ELR (cell line): Measurements from ENCODE around the gene GP9.
A peak's percentile ranks its signal among the peaks of the same experiment; 100 is the strongest.

Experiments used
- DNase-seq: peaks from one replicate; pipeline ENCODE4 v3.0.0-alpha.2; 2015; ENCODE audit warnings: low read depth

Gene GP9

GRCh38 chr3:129028866-129029265 lies 31.7 kb upstream of the GP9 start:
- no peak for DNase-seq

DNA sequence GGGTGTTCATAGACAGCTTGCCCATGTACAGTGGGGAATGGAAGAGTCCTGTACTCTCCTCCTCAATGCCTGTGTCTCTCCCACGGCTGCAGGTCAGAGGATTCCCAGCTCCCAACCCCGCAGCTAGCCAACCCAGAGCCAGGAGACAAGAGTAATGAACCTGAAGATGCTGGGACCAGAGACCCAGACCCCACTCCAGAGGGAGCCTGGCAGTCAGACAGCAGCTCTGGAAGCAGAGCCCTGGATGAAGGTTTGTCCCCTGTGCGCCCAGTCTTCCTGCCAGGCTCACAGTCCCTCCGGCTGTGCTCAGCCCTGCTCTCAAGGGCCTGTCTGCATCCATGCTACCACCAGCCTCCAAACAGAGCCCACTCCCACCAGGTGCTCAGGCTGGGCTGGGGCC lies 30.0 kb upstream of the GP9 start:
- DNase-seq = no peak

DNA sequence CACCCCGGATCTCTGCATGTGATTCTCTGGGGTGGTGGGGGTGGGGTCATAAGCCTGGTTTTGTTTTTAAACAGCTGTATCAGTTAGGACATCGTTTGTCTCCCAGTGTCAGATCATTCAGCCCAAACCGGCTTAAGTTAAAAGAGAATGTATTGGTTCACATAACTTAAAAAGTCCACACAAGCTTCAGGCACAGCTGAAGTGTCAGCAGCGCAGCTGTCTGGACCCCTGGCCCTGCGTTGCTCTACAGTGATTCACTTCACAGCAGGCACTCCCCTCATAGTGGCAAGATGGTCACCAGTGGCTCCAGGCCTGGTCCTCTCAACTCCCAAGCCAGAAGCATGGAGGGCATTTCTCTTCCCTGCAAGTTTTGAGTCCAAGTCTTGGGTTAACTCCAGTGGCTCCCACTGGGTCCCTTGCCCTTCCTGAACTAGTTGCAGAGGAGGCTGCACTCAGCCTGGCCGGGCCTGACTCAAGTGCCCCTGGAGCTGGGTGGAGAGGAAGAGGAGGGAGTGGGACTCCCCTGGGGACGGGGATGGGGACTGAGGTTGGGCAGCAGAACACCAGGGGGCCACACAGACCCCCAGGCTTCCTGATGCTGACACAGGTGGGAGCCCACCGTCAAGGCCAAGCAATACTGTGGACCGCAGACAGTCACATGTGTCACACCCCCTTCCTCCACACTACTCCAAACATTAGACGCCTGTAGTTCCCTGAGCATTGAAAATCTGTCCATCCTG lies 28.9 kb upstream of the GP9 start:
- no peak for DNase-seq

DNA sequence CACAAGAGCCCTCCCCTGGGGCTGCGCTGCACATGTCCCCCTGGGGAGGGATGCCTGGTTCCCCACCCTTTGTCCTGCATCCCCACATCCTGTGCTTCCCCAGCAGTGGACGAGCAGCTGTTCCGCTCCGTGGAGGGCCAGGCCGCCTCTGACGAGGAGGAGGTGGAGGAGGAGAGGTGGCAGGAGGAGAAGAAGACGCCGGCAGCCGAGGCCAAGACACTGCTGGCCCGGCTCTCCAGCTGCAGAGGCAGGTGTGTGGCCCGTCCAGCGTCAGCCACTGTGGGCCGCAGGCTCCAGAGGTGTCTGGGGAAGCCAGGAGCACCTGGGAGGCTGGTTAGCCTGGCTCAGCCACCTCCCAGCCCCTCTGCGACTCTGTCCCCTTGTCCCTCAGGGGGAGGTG lies 27.9 kb upstream of the GP9 start:
- DNase-seq = no peak

- DNase-seq = no peak
Observed at GRCh38 chr3:129033151-129033550, 27.4 kb upstream of the GP9 start.

GRCh38 chr3:129033633-129034321 lies 26.8 kb upstream of the GP9 start:
- DNase-seq = no peak

DNA sequence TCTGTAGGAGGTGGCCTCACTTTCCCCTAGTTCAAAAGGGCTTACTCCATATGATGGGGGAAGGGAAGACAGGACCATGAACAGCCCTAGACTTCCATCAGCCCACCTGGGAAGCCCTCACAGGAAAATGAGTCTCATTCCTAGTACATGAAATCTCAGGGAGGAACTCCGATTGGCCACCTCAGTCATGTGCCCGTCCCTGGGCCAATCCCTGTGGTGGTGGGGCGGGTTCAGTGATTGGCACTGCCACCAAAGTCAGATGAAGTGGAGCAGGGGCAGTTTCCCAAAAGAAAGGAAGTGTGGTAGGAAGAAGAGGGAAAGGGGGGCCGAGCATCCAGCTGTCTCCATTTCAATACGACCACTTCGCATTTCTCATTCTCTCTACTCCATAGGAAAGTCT lies 25.9 kb upstream of the GP9 start:
- DNase-seq = peak; percentile 23

- no peak for DNase-seq
Observed at GRCh38 chr3:129035360-129036221, 25.0 kb upstream of the GP9 start.

- no peak for DNase-seq
Observed at GRCh38 chr3:129036222-129037092, 24.1 kb upstream of the GP9 start.

DNA sequence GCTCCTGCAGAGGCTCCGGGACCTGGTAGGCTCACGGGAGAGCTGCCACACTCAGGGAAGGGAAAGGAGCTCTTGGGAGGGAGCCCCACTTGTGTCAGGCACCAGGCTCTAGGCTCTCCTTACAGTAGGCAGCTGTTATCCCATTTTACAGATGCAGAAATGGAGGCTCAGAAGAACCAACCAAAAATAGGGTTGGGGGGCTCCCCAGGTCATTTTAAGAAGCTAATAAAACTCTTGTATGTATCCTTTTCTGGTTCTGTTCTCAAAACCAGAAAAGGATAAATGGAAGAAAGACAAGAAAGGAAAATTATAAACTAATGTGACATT lies 23.5 kb upstream of the GP9 start:
- no peak for DNase-seq

DNA sequence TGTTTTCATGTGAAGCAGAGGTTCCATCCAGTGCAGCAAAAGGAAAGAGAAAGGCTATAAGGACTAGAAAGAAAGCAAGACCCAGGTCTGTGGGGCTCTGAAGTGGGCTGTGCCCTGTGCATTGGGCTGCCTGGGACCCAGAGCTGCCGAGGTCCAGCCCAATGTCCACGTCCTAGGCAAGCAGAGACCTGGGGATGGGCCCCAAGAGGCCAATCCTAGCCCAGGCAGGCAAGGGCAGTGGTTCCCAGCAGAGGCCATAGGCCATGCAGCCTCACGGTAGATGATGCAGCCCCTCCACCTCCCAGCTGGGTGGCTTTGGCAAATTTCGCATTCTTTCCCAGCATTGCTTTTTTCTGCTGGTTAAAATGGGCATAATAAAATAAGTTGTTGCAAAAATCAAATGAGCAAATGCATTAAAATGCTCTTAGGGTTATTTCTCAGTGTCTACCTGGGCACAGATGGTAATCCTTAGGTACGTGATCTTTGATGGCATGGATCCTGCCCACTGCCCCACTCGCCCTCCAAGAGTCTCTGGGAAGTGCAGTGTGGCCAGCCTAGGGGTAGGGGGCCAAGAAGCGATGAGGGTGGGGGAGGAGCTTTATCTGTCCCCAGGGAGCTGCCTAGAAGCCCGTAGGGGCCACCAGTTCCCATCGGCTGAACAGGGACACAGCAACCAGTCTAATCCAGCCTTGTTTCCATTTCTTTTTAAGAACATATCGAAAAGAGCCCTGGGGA lies 22.3 kb upstream of the GP9 start:
- DNase-seq = no peak

- no peak for DNase-seq
Observed at GRCh38 chr3:129039271-129040038, 21.1 kb upstream of the GP9 start.

GRCh38 chr3:129040039-129040336 lies 20.6 kb upstream of the GP9 start:
- no peak for DNase-seq

DNA sequence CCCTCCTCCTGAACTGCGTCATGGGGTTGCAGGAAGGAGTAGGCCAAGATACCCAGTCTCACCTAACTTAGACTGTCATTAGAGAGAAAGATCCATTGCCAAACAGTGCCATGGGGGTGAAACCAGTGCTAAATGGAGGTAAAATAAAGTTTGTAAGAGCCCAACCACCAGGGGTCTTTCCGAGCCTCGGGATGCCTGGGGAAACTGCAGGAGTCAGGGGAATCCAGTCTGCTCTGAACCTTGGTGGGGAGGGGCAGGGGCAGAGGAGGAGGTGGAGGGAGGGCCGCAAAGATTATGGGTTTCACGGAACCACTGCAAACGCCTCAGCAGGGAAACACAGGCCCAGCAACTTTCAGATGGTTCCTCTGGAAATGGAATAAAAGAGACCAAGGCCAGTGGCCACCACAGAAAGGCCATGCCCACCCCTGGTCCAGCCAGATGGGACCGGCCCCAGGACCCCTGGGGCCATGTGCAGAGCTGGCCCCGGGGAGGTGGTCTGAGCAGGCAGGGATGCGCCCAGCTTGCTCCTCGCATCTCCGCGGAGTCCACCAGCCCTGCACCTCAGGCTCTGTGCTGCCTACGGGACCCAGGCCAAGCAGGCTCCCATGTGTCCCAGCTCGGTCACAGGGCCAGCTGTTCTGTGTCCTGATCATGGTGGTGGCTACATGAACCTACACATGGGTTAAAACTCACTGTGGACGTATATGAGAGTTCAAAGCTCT lies 19.8 kb upstream of the GP9 start:
- DNase-seq = no peak

- no peak for DNase-seq
Observed at GRCh38 chr3:129045675-129046036, 14.9 kb upstream of the GP9 start.

GRCh38 chr3:129046037-129046731 lies 14.4 kb upstream of the GP9 start:
- DNase-seq = no peak

DNA sequence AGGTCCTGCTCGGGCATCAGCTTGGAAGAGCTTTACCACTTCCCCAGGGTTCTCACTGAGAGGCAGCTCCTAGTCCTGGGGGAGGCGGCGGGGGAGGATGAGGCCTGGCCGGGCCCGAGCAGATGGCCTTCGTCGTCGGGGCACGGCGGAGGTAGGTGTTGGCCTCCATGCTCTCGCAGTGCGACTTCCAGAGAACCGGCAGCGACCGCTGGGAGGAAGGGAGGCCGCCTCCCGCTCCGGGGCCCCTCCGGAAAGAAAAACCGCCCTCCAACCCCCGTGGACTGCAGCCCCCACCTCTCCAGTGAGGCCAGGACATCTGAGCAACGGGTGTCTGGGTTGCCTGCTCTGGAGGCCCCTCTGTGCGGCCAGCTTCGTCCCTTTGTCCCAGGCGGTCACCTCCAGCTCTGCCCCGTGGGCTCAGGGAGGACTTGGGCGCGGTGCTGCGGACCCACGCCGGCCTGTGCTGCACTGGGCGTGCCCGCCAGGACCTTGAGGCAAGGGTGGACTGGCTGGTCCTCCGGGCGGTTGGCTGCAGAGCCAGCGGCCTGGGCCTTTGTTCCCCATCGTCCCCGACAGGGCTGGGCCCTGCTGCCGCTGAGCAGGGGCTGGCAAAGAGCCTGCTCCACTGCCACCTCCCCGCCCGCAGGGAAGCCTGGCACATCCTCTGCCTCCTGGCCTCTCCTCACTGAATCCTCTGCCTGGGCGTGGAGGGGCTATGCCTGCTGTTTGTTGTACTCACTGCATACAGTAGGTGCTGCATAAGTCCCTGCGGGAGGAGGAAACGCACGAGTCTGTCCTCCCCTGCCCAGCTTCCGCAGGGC lies 13.6 kb upstream of the GP9 start:
- DNase-seq = no peak

DNA sequence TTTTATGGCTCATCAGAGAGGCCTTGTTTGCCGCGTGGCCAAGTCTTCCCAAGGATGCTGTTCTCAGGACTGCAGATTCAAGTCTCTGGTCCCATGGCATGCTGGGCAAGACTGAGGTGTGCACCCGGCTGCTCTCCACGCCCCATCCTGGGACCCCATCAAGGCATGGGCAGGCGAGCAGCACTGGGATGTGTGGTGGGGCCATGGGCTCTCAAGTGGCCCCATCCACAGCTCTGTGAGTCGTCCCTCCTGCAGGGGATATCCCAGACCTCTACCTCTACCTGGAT lies 13.1 kb upstream of the GP9 start:
- no peak for DNase-seq
